ENCODE data around the gene FILIP1L.
"Not testable (repeated sequence)": the region's sequence is repeated elsewhere in the genome, so short reads cannot be mapped to it uniquely, and the experiment has no call there.

The FILIP1L gene

DNA sequence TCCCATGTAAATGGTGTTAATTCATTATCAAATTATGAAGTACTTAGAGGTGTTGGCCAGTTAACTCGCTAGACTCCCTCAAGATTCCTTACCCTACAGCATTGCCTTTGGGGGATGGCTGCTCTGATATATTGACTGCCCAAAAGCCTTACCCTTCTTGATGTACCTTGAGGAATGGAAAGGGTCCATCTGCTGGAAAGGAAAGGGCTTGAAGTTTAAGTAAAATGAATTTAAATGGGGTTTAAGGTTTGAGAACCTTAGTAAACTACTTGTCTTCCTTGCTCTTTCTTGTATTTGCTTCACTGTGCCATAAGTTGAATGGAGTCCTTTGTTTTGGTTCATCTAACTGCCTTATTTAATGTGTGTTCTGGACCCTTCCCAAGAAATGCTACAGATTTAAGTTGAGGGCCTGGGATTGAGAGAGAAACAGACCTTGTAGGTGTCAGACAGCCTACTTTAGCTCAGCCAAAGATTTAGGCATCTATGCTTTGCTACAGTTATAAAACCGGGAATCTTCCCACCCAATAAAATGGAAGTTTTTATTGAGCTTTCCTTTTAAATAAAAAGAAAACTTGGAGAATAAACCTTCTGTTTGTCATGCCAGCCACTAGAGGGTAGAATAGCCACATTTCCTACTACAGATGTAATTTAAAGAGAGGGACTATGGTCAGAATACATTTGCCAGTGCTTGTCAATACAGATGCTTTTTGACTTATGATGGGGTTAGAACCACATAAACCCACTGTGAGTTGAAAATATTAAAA lies 271.3 kb downstream of the FILIP1L start:
- DNase-seq (ENCODE audit: low read depth), result no peak

DNA sequence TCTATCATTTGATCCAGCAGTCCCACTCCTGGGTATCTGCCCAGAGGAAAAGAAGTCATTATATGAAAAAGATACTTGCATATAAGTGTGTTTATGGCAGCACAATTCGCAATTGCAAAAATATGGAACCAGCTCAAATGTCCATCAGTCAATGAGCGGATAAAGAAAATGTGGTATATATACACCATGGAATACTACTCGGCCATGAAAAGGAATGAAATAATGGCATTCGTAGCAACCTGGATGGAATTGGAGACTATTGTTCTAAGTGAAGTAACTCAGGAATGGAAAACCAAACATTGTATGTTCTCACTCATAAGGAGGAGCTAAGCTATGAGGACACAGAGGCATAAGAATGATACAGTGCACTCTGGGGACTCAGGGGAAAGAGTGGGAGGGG lies 272.4 kb downstream of the FILIP1L start:
- DNase-seq (ENCODE audit: low read depth), result not testable (repeated sequence)

GRCh38 chr3:99839613-99840012 lies 274.7 kb downstream of the FILIP1L start:
- no peak for DNase-seq (ENCODE audit: low read depth)

- DNase-seq (ENCODE audit: low read depth), result no peak
These were observed 275.5 kb downstream of the FILIP1L start for GRCh38 chr3:99838755-99839154.

DNA sequence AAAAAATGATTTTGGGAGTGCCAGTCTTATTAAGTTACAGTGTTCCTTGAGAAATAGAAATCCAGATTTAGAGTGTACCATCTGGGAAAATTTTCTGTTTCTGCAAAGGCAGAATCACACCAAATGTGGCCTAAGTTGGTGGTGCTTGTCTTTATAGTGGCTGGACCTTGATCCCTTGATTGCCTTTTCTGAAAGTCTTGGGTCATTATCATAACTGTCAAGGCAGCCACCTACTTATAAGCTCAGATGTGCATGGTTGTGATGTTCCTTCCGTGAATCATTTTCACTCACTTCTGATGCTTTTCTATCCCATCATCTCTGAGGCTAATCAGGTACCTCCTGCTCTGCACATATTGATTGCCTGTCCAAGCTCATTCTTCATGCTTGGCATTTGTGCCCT lies 276.6 kb downstream of the FILIP1L start:
- no peak for DNase-seq (ENCODE audit: low read depth)

- no peak for DNase-seq (ENCODE audit: low read depth)
These were observed 277.6 kb downstream of the FILIP1L start for GRCh38 chr3:99836681-99837080.

- DNase-seq (ENCODE audit: low read depth), result no peak
These were observed 279.9 kb downstream of the FILIP1L start for GRCh38 chr3:99834211-99834957.

DNA sequence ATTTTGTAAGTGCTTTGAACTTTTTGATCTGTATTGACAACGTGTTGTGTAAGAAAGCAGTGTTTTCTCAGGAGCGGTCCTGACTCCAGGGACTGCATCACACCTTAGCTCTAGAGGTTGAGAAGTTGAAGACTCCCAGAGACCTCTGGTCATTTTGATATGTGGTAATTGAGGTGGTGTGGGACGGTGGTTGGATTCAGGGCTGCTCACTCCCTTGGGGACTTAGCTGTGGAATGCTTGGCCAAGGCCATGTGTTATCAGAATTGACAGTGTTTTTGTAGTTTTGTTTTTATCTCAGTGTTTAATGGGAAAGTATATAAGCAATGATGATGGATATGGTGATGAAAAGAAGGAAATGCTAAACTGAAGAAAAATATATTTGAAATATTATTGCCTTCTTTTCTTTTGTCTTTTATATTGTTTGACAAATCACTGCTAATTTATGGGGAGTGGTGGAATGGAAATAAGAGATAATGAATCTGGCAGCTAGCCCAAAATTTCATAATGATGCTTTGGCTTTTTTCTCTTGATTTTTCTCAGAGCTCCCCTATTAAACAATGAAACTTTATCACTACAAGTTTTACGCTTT lies 280.6 kb downstream of the FILIP1L start:
- no peak for DNase-seq (ENCODE audit: low read depth)

DNA sequence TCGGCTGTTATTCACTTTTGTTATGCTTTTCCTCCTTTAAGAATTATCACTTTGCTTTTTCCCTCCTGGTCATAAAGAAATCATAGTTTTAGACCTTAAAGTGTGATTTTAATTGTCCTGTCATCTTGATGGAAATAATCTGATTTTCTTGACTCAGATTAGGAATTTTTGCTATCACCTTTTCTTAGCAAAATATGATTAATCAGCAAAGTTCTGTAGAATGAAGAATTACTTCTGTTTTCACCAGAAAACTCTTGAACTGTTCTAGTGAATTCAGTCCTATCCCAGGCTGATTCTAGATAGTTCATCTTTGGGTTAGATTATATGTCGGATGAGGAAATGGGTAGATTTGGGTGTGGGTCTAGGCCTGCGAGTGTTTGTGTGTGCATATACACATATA lies 284.5 kb downstream of the FILIP1L start:
- no peak for DNase-seq (ENCODE audit: low read depth)

- DNase-seq (ENCODE audit: low read depth), result no peak
These were observed 289.2 kb downstream of the FILIP1L start for GRCh38 chr3:99825004-99825640.

- DNase-seq (ENCODE audit: low read depth), result no peak
These were observed 290.3 kb downstream of the FILIP1L start for GRCh38 chr3:99823723-99824711.

DNA sequence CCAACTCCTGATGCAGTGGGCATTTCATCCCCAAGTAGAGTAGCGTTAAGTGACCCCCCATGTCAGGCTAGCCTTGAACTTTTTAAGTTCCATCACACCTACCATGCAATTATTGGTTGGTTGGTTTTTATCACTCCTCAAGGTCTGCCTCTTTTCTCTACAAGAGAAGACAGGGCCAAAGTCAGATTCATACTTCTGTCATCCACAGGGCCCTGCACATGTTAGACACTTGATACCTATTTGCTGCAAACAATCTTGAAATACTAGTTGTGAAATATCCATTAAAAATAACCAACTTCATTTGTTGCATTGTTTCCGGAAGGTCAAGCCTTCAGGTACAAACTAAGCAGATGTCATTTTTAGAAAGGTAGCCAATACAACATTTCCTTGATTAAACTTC lies 295.5 kb downstream of the FILIP1L start:
- DNase-seq (ENCODE audit: low read depth), result no peak

- DNase-seq (ENCODE audit: low read depth), result peak; percentile 95
These were observed 296.7 kb downstream of the FILIP1L start, which contains the start of gene CMSS1 for GRCh38 chr3:99817437-99818240. Gene CMSS1, plus strand, starts transcription at chr3:99817862.

- DNase-seq (ENCODE audit: low read depth), result no peak
These were observed 297.3 kb downstream of the FILIP1L start for GRCh38 chr3:99817047-99817436.

- no peak for DNase-seq (ENCODE audit: low read depth)
These were observed 303.9 kb downstream of the FILIP1L start for GRCh38 chr3:99810403-99810802.

GRCh38 chr3:99809565-99809964 lies 304.7 kb downstream of the FILIP1L start:
- no peak for DNase-seq (ENCODE audit: low read depth)

DNA sequence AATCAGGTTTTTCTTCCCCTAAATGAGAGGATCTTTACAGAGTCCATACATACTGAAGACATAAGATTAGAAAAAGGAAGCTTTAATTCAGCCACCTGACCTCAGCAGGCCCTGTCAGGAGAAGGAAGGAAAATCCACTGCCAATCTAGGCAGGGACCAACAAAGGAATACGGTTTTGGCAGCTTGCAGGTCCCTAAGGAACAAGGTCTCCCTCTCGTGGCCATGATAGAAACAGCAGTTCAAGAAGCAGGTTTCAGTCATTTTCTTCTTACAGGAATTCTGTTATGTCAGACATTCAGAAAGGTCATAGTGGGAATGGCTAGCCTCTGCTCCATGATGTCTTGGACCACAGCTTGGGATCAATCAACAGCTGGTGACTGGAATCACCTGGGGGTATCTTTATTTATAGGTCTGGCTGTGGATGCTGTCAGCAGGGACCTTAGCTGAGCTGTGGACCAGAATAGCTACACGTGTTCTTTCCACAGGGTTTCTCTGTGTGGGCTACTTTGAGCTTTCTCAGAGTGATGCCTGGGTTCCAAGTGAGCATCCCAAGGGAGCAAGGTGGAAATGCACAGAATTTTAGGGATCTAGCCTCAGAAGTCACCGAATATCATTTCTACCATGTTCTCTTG lies 306.0 kb downstream of the FILIP1L start:
- DNase-seq (ENCODE audit: low read depth), result no peak

GRCh38 chr3:99805160-99805559 lies 309.1 kb downstream of the FILIP1L start:
- no peak for DNase-seq (ENCODE audit: low read depth)

DNA sequence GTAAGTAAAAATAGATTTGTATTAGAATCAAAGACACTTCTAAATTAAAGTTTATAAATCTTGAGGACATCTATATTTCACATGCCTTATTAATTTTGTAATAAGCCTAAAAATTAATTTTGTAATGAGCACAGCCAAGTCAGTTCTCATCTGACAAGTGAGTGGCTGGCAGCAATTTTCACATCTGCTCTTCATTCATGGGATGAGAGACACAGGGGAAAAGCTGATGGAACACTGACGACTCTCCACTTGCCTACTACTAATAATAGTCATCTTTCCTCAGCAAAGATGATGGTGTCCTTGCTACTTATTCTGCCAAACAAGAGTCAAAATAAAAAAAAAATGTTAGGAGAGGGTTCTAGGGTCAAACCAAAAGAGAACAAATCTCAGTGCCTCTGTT lies 311.0 kb downstream of the FILIP1L start:
- DNase-seq (ENCODE audit: low read depth), result no peak

- no peak for DNase-seq (ENCODE audit: low read depth)
These were observed 314.9 kb downstream of the FILIP1L start for GRCh38 chr3:99799422-99799821.

Measured in activated T-cell treated with anti-CD3 and anti-CD28 coated beads for 48 hours (primary cell).